GM12878 (cell line): ENCODE results near the gene ZSWIM6.

ENCODE experiments used
- BCL3 ChIP-seq: IDR thresholded peaks from 2 replicates; pipeline ENCODE4 v1.6.1; 2011; ENCODE audit warnings: borderline replicate concordance, low read depth, mild to moderate bottlenecking, moderate library complexity, low read length; ENCODE audit not compliant: insufficient read depth, poor library complexity, severe bottlenecking
- MAX ChIP-seq: IDR thresholded peaks from 2 replicates; pipeline ENCODE4 v1.6.1; 2012; ENCODE audit warnings: low read depth, low read length, improper control_type of control experiment
- RELA ChIP-seq: fragments of 450-650 bp; IDR thresholded peaks from 2 replicates; pipeline ENCODE4 v1.8.0; 2014; ENCODE audit warnings: borderline replicate concordance; ENCODE audit not compliant: partially characterized antibody
- SPI1 ChIP-seq: IDR thresholded peaks from 2 replicates; pipeline ENCODE4 v1.6.1; 2011; ENCODE audit warnings: low read depth, mild to moderate bottlenecking, low read length, moderate library complexity, borderline replicate concordance; ENCODE audit not compliant: insufficient read depth
- ZNF274 ChIP-seq: IDR thresholded peaks from one replicate; pipeline ENCODE4 v1.8.0; 2011; ENCODE audit not compliant: insufficient read length, insufficient read depth
- ZNF592 ChIP-seq: fragments of 450-650 bp; IDR thresholded peaks from 2 replicates; pipeline ENCODE4 v1.6.1; 2017; ENCODE audit warnings: mild to moderate bottlenecking, moderate library complexity

GRCh38 chr5:61464512-61464911, 132.5 kb downstream of the ZSWIM6 start:
- no peak for TF ChIP-seq RELA
- no peak for TF ChIP-seq SPI1
- no peak for TF ChIP-seq MAX
- TF ChIP-seq ZNF274 = no peak
- no peak for TF ChIP-seq ZNF592
- no peak for TF ChIP-seq BCL3
